HepG2 (cell line): Measurements from ENCODE around the gene KAZALD1. TPM values are rescaled to one million over a fixed set of nuclear protein-coding genes. Genes with fewer than 3 reads are reported as not detected.

Experiments used
- BHLHE40 ChIP-seq: IDR thresholded peaks from 2 replicates; pipeline ENCODE4 v1.6.1; 2011; ENCODE audit warnings: low read length, improper control_type of control experiment
- CCAR2 ChIP-seq: fragments of 200-400 bp; formaldehyde crosslinking; optimal IDR thresholded peaks from 2 replicates; pipeline ENCODE3; 2018; ENCODE audit warnings: low read depth, mild to moderate bottlenecking, low read length, moderate library complexity
- CEBPG ChIP-seq: IDR thresholded peaks from 2 replicates; pipeline ENCODE4 v1.6.1; 2016
- EHMT2 ChIP-seq: fragments of 200-600 bp; sonication (generic); IDR thresholded peaks from 2 replicates; pipeline ENCODE4 v1.7.0; 2017; ENCODE audit warnings: antibody characterized with exemption, low read depth, low read length, borderline replicate concordance
- ISL2 ChIP-seq: sonication (generic); formaldehyde crosslinking; IDR thresholded peaks from 2 replicates; pipeline ENCODE4 v1.5.0; 2020; ENCODE audit warnings: missing genetic modification reagents
- LCORL ChIP-seq, 2 experiments: fragments of 450-650 bp in 1 of 2; sonication (generic) in 1 of 2; formaldehyde crosslinking in 1 of 2; IDR thresholded peaks; 2 replicates each; pipeline versions ENCODE4 v1.5.0 to v1.6.1; 2017 to 2020; ENCODE audit warnings: antibody characterized with exemption in 1 of 2, missing genetic modification reagents in 1 of 2
- MXI1 ChIP-seq: IDR thresholded peaks from 3 replicates; pipeline ENCODE4 v1.6.1; 2012; ENCODE audit warnings: low read depth, low read length, inconsistent platforms, borderline replicate concordance
- MYC ChIP-seq: sonication (generic); formaldehyde crosslinking; IDR thresholded peaks from 2 replicates; pipeline ENCODE4 v1.9.0; 2021; ENCODE audit warnings: missing genetic modification reagents, borderline replicate concordance
- NCOA5 ChIP-seq: sonication (generic); formaldehyde crosslinking; IDR thresholded peaks from 2 replicates; pipeline ENCODE4 v1.4.0; 2020; ENCODE audit warnings: missing genetic modification reagents
- PCBP2 ChIP-seq: fragments of 200-400 bp; formaldehyde crosslinking; optimal IDR thresholded peaks from 2 replicates; pipeline ENCODE3; 2018; ENCODE audit warnings: low read length, low read depth; ENCODE audit not compliant: poor library complexity, severe bottlenecking
- RBM22 ChIP-seq: fragments of 200-400 bp; formaldehyde crosslinking; optimal IDR thresholded peaks from 2 replicates; pipeline ENCODE3; 2017; ENCODE audit warnings: mild to moderate bottlenecking, low read length, moderate library complexity
- SOX5 ChIP-seq: IDR thresholded peaks from 2 replicates; pipeline ENCODE4 v1.6.1; 2016; ENCODE audit warnings: borderline replicate concordance
- TCF12 ChIP-seq, 2 experiments: fragments of 450-650 bp in 1 of 2; sonication (generic) in 1 of 2; formaldehyde crosslinking in 1 of 2; IDR thresholded peaks; 2 replicates each; pipeline versions ENCODE4 v1.6.1 to v1.8.0; 2017 to 2022; ENCODE audit warnings: antibody characterized with exemption in 1 of 2, mild to moderate bottlenecking in 1 of 2, missing genetic modification reagents in 1 of 2, moderate library complexity in 1 of 2
- TEAD3 ChIP-seq: optimal IDR thresholded peaks from 2 replicates; pipeline ENCODE3; 2016; ENCODE audit warnings: borderline replicate concordance
- ZNF225 ChIP-seq: sonication (generic); formaldehyde crosslinking; IDR thresholded peaks from 2 replicates; pipeline ENCODE4 v1.4.0; 2020; ENCODE audit warnings: mild to moderate bottlenecking, missing genetic modification reagents
- ZNF430 ChIP-seq: sonication (generic); formaldehyde crosslinking; IDR thresholded peaks from 2 replicates; pipeline ENCODE4 v1.9.0; 2021; ENCODE audit warnings: mild to moderate bottlenecking, missing genetic modification reagents
- ZNF557 ChIP-seq: sonication (generic); formaldehyde crosslinking; IDR thresholded peaks from 2 replicates; pipeline ENCODE4 v1.4.0; 2020; ENCODE audit warnings: missing genetic modification reagents
- ZNF841 ChIP-seq: sonication (generic); formaldehyde crosslinking; IDR thresholded peaks from 2 replicates; pipeline ENCODE4 v1.8.1; 2023; ENCODE audit warnings: missing genetic modification reagents, borderline replicate concordance
- polyA plus RNA-seq, 8 experiments: library from polyadenylated mRNA; depleted of rRNA in 3 of 8; stranded (reverse) in 7 of 8; unstranded in 1 of 8; fragments of >200 nt; fragmentation: Illumina TruSeq in 4 of 8; extraction: Trizol in 4 of 8; gene quantifications; 2 replicates each; pipeline versions ENCODE4 v1.2.1 to v1.2.3, GENCODE V29; 2011 to 2016; ENCODE audit warnings: low read depth in 4 of 8, missing spikeins in 1 of 8, mixed read lengths in 1 of 8; ENCODE audit not compliant: insufficient read depth in 1 of 8
- total RNA-seq, 5 experiments: library from RNA; depleted of rRNA; stranded (reverse); fragments of >200 nt; fragmentation: Illumina TruSeq; extraction: Trizol; gene quantifications; 2 replicates each; pipeline ENCODE4 v1.2.3, GENCODE V29; 2016; ENCODE audit warnings: low read depth in 1 of 5
- TF ChIP-seq, protein P1 (sequence below): sonication (generic); formaldehyde crosslinking; IDR thresholded peaks from 2 replicates; pipeline ENCODE4 v1.9.0; 2021; ENCODE audit warnings: missing genetic modification reagents, borderline replicate concordance
- TF ChIP-seq, protein P2 (sequence below): sonication (generic); formaldehyde crosslinking; IDR thresholded peaks from 2 replicates; pipeline ENCODE4 v1.4.0; 2020; ENCODE audit warnings: missing genetic modification reagents
- TF ChIP-seq, protein P3 (sequence below): IDR thresholded peaks from 2 replicates; pipeline ENCODE4 v1.6.1; 2016; ENCODE audit warnings: control low read depth
- TF ChIP-seq, protein P4 (sequence below): sonication (generic); formaldehyde crosslinking; IDR thresholded peaks from 2 replicates; pipeline ENCODE4 v1.5.1; 2020; ENCODE audit warnings: mild to moderate bottlenecking, missing genetic modification reagents, borderline replicate concordance

KAZALD1 gene
- total and polyA plus RNA-seq, 2 of the 13 experiments (the other 11 are each of a cell fraction or from before 2014, with no cell fraction given) = 16.7 to 27.7 TPM

DNA sequence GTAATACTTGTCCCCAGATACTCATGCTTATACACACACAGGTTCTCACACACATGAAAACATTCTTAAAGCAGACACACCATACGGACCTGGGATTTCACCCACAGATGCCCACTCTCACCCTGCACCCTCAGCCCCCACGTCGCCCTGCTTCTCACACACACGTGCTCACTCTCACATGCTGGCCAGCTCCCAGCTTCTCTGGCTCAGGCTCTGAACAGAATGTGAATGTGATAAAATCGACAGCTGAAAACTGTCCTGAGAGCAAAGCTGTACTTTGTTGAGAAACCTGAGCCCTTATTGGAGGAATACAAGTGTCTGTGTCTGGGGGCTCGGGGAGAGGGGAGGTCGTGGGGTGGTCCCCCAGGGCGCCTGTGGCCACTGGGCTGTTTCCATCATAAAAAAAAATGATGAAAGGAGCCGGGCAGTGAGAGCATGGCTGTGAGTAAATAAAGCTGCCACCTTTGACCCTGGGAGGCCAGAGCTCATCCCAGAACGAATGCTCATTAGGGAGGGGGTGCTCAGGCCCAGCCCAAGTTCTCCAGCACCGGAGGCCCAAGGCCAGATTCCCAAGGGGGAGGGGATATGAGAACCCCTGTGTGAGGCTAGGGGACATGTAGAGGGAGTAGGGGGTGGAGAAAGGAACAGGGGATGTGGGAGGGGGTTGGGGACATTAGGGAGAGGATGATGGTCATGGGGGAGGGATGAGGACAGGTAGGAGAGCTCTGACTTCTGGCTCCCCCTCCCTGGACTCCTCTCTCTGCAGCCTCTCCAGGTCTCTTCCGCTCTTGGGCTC lies 51.2 kb downstream of the KAZALD1 start (continued):
- TF ChIP-seq ZNF841 (CRISPR knock-in tag) (0 out of 2 replicates have a peak, but pooled peaks have one; percentile 22), RBM22 (no peak), MYC (peak; percentile 52; the same call in 1 of the 2 replicates), PCBP2 (peak; percentile 83), SOX5 (CRISPR knock-in tag) (peak; percentile 67; the same call in 1 of the 2 replicates), LCORL (IDR thresholded peaks at IDR 0.05) (no peak), LCORL (CRISPR knock-in tag; IDR thresholded peaks at IDR 0.05) (peak; percentile 77), ZNF225 (CRISPR knock-in tag) (no peak), ZNF430 (CRISPR knock-in tag) (no peak), TEAD3 (peak; percentile 27), MXI1 (no peak), ZNF557 (CRISPR knock-in tag) (no peak), ISL2 (CRISPR knock-in tag) (peak; percentile 45; the same call in 1 of the 2 replicates), TCF12 (IDR thresholded peaks at IDR 0.05) (no peak), TCF12 (CRISPR knock-in tag; IDR thresholded peaks at IDR 0.05) (peak; percentile 9; the same call in 1 of the 2 replicates), BHLHE40 (peak; percentile 55; the same call in 1 of the 2 replicates), CCAR2 (peak; percentile 67), NCOA5 (CRISPR knock-in tag) (no peak), EHMT2 (peak; percentile 43; the same call in 1 of the 2 replicates), CEBPG (CRISPR knock-in tag) (0 out of 2 replicates have a peak, but pooled peaks have one; percentile 27)
- TF ChIP-seq, protein P1, sequence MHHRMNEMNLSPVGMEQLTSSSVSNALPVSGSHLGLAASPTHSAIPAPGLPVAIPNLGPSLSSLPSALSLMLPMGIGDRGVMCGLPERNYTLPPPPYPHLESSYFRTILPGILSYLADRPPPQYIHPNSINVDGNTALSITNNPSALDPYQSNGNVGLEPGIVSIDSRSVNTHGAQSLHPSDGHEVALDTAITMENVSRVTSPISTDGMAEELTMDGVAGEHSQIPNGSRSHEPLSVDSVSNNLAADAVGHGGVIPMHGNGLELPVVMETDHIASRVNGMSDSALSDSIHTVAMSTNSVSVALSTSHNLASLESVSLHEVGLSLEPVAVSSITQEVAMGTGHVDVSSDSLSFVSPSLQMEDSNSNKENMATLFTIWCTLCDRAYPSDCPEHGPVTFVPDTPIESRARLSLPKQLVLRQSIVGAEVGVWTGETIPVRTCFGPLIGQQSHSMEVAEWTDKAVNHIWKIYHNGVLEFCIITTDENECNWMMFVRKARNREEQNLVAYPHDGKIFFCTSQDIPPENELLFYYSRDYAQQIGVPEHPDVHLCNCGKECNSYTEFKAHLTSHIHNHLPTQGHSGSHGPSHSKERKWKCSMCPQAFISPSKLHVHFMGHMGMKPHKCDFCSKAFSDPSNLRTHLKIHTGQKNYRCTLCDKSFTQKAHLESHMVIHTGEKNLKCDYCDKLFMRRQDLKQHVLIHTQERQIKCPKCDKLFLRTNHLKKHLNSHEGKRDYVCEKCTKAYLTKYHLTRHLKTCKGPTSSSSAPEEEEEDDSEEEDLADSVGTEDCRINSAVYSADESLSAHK (CRISPR knock-in tag) = no peak
- TF ChIP-seq, protein P2, sequence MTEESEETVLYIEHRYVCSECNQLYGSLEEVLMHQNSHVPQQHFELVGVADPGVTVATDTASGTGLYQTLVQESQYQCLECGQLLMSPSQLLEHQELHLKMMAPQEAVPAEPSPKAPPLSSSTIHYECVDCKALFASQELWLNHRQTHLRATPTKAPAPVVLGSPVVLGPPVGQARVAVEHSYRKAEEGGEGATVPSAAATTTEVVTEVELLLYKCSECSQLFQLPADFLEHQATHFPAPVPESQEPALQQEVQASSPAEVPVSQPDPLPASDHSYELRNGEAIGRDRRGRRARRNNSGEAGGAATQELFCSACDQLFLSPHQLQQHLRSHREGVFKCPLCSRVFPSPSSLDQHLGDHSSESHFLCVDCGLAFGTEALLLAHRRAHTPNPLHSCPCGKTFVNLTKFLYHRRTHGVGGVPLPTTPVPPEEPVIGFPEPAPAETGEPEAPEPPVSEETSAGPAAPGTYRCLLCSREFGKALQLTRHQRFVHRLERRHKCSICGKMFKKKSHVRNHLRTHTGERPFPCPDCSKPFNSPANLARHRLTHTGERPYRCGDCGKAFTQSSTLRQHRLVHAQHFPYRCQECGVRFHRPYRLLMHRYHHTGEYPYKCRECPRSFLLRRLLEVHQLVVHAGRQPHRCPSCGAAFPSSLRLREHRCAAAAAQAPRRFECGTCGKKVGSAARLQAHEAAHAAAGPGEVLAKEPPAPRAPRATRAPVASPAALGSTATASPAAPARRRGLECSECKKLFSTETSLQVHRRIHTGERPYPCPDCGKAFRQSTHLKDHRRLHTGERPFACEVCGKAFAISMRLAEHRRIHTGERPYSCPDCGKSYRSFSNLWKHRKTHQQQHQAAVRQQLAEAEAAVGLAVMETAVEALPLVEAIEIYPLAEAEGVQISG (CRISPR knock-in tag) = peak; percentile 10; the same call in 1 of the 2 replicates
- TF ChIP-seq, protein P3, sequence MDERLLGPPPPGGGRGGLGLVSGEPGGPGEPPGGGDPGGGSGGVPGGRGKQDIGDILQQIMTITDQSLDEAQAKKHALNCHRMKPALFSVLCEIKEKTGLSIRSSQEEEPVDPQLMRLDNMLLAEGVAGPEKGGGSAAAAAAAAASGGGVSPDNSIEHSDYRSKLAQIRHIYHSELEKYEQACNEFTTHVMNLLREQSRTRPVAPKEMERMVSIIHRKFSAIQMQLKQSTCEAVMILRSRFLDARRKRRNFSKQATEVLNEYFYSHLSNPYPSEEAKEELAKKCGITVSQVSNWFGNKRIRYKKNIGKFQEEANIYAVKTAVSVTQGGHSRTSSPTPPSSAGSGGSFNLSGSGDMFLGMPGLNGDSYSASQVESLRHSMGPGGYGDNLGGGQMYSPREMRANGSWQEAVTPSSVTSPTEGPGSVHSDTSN (CRISPR knock-in tag) = no peak
- TF ChIP-seq, protein P4, sequence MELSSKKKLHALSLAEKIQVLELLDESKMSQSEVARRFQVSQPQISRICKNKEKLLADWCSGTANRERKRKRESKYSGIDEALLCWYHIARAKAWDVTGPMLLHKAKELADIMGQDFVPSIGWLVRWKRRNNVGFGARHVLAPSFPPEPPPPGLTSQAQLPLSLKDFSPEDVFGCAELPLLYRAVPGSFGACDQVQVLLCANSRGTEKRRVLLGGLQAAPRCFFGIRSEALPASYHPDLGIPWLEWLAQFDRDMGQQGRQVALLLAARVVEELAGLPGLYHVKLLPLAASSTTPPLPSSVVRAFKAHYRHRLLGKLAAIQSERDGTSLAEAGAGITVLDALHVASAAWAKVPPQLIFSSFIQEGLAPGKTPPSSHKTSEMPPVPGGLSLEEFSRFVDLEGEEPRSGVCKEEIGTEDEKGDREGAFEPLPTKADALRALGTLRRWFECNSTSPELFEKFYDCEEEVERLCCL (CRISPR knock-in tag) = no peak
